ENCODE measurements around the gene R3HDML.

Gene R3HDML

DNA sequence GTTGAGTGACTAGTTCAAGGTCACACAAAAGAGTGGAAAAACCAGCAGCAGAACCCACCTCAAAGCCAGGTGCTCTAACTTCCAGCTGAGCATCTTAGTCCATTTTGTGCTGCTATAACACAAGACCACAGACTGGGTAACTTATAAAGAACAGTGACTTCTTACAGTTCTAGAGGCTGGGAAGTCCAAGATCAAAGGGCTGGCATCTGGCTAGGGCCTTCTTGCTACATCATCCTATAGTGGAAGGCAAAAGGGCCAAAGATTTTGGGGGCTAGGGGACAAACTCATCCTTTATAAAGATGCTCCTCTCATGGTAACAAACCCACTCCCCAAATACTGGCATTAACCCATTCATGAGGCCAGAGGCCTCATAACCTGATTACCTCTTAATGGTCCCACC lies 35.6 kb upstream of the R3HDML start:
- TF ChIP-seq, protein P1, sequence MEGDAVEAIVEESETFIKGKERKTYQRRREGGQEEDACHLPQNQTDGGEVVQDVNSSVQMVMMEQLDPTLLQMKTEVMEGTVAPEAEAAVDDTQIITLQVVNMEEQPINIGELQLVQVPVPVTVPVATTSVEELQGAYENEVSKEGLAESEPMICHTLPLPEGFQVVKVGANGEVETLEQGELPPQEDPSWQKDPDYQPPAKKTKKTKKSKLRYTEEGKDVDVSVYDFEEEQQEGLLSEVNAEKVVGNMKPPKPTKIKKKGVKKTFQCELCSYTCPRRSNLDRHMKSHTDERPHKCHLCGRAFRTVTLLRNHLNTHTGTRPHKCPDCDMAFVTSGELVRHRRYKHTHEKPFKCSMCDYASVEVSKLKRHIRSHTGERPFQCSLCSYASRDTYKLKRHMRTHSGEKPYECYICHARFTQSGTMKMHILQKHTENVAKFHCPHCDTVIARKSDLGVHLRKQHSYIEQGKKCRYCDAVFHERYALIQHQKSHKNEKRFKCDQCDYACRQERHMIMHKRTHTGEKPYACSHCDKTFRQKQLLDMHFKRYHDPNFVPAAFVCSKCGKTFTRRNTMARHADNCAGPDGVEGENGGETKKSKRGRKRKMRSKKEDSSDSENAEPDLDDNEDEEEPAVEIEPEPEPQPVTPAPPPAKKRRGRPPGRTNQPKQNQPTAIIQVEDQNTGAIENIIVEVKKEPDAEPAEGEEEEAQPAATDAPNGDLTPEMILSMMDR (IDR thresholded peaks at IDR 0.05; ENCODE audit: extremely low read depth, missing control alignments) = no peak
- no peak for DNase-seq (ENCODE audit: low spot score)

DNA sequence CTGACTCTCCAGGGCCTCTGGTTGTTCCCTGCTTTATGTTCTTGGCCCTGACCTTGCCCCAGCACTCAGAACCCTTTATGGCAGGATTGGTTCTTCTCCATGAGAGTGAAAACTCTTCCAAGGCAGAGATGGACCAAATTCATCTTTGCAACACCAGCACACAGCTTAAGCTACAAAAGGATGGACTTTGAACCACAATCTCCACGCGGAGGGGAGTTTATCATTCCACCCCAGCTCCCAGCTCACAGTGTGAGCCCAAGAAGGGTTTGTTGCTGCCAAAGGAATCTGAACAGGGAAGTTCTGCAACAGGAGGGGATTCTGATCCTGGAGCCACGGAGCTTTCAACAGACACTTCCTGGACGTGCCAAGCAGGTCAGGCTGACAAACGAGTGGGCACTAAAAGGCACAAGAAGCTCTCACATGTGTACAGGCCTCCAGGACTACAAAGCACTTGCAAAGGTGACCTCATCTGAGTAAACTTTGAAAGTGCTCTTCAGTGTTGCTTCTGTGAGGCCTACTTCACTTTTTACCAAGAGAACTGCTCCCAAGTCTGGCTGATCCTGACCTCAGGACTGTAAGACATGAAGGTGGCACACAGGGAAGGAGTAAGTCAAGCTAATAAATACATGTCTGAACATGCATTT lies 34.7 kb upstream of the R3HDML start:
- no peak for DNase-seq (ENCODE audit: low spot score)
- TF ChIP-seq, protein P1 (IDR thresholded peaks at IDR 0.05; ENCODE audit: extremely low read depth, missing control alignments) = no peak

DNA sequence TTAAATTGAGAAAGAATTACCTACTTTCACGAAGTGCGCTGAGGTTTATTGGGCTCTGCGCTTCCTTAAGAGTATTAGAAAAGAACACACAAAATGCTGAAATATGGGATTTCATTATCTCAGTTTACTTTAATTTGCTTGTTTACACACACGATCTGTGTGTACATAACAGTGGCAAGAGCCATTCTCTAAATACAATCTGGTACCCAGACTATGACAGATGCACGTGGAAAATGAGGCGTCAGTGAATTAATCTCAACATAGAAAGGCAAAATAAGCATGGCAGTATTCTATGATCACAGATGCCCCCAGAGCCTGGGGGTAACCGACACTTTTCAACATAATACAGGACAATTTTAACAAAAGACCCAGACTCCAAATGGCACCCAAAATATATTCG lies 34.1 kb upstream of the R3HDML start:
- TF ChIP-seq, protein P1 (IDR thresholded peaks at IDR 0.05; ENCODE audit: extremely low read depth, missing control alignments) = no peak
- DNase-seq (ENCODE audit: low spot score) = no peak

DNA sequence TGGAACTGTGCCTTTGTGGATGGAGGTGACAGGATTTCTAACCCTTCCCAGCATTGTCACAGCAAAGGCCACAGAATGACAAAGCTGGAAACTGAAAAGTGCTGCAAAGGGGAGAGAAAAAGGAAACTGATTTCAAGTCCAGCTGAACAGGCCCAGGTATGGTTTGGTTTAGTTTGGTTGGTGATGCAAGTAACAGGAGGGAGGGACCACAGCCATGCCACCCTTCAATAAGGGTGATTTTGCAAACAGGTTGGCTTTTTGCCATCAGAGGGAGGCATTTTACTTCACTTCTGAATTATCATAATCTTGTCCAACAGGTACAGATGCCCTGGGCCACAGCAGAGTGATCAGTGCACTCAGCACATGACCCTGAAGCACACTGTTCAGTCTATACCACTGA lies 32.5 kb upstream of the R3HDML start:
- TF ChIP-seq, protein P1 (IDR thresholded peaks at IDR 0.05; ENCODE audit: extremely low read depth, missing control alignments) = no peak
- no peak for DNase-seq (ENCODE audit: low spot score)

DNA sequence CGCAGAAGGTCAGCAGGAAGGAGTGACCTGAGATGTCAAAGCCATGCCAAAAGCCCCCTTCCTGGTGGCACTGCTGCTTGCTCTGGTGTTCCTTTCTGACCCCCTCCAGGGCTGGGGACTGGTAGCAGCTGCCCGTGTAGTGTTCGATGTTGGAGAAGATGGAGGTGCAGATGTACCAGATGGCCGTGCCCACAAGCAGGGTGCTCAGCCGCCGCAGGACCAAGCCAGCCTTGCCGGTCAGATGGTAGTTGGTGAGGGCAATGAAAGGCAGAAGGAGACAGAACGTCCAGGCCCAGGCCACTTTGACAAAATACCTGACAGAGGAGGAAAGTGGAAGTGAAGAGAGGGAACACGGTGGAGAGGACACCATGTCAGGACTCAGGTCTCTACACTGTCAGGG lies 29.9 kb upstream of the R3HDML start:
- TF ChIP-seq, protein P1 (IDR thresholded peaks at IDR 0.05; ENCODE audit: extremely low read depth, missing control alignments) = no peak
- DNase-seq (ENCODE audit: low spot score) = no peak

DNA sequence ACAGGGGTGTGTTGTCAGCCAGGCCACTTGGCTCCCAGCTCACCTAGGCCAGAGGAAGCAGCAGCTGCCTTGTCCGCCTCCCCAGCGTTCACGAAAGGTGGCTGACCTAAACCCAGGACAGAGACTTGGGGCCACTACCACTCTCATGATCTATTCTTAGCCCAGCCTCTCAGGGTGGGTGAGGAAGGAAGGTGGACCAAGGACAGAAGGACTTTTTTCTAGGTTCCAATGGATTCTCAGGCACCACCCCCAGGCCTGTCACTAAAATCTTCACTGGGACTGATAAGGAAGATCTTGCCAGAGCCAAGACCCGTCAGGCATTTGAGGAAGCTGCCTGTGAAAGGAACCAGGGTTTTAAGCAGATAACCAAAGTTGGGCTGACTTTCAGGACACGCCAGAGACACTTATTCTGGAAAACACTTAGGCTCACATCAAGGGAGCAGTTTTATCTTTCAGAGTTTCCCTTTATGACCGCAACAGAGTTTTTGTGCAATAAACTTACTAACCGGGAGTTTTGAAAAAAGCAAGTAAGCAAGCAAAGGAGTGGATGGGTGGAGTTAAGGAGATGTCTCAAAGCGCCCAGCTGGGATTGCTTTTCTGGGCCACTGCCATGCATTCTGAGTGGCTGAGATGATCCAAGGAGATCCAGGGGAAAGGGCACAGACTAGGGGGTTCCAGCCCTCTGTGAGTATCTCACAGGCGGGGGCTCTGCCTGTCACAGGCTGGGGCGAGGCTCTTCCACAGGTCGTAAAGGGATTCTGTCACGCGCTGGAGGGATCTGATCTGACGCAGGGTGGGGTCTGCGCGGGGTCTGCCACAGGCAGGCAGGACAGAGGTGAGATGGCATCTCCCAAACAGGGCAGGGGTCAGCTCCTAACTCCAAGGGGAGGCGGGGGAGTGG lies 26.8 kb upstream of the R3HDML start:
- TF ChIP-seq, protein P1 (IDR thresholded peaks at IDR 0.05; ENCODE audit: extremely low read depth, missing control alignments) = no peak
- no peak for DNase-seq (ENCODE audit: low spot score)
